DMS79 treated with DMSO at 0.1 percent for 48 hours (cell line): ENCODE measurements around the gene TARS3.

Source experiments
- DNase-seq: peaks from one replicate; lab custom pipeline; 2025; lab: John Stamatoyannopoulos, UW

The TARS3 gene

GRCh38 chr15:101623367-101624304, 100.6 kb downstream of the TARS3 start:
- DNase-seq: no peak

DNA sequence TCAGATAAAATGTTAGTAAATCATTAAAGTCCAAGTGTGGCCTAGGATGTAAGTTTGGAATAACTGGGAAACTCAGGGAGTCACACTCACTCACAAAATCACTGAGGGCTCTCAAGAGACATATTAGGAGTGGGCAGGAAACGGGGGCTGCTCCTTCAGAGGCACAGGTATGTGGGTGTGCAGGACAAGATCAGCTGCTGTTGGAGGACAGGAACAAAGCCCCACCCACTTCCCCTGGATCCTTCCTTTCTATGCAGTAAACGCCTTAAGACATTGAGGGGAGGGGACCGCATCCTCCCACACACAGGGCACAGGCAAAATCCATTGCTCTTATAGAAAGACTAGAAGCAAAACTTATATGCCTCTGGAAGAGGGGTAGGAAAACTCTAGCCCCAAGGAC, 102.3 kb downstream of the TARS3 start:
- no peak for DNase-seq

- no peak for DNase-seq
Measured at GRCh38 chr15:101620671-101621070, 103.6 kb downstream of the TARS3 start.

DNA sequence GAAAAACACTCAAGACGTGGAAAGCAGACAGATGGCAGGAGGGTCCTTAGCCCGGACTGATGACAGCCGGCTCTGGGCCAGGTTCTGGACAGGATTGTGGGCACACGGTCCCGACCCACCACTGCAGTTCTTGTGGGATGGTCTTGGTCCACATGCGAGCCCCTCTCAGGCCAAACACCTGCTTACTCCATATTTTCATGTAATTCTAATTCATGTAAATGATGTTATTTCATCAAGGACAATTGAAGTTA, 104.7 kb downstream of the TARS3 start:
- DNase-seq: no peak

- DNase-seq: no peak
Measured at GRCh38 chr15:101618851-101619614, 105.2 kb downstream of the TARS3 start.

- no peak for DNase-seq
Measured at GRCh38 chr15:101618076-101618475, 106.2 kb downstream of the TARS3 start.

DNA sequence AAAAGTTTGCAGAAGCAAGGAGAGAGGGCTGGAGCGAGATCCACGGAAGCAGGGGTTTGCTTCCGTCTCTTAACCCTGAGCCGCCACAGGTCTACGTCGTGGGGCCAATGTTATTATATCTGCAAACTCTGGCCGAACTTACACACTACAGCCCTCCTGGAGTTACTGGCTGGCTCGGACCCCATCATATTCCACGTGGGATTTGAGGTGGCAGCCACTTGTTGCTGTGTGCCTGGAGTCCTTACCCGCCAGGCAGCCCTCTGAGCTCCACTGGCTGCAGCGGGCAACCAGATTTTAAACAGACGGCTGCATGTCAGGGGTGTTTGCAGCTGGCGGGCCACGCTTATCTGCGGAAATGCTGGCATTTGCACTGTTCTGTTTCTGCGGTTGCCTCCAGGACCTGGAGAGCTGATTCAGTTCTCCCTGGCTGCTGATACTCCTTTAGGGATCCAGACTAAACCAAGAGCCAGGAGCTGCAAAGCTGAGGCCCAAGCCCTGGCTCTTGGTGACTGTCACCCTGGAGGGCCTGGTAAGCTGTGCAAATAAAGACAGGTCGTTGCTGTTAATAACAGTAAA, 106.8 kb downstream of the TARS3 start:
- no peak for DNase-seq

DNA sequence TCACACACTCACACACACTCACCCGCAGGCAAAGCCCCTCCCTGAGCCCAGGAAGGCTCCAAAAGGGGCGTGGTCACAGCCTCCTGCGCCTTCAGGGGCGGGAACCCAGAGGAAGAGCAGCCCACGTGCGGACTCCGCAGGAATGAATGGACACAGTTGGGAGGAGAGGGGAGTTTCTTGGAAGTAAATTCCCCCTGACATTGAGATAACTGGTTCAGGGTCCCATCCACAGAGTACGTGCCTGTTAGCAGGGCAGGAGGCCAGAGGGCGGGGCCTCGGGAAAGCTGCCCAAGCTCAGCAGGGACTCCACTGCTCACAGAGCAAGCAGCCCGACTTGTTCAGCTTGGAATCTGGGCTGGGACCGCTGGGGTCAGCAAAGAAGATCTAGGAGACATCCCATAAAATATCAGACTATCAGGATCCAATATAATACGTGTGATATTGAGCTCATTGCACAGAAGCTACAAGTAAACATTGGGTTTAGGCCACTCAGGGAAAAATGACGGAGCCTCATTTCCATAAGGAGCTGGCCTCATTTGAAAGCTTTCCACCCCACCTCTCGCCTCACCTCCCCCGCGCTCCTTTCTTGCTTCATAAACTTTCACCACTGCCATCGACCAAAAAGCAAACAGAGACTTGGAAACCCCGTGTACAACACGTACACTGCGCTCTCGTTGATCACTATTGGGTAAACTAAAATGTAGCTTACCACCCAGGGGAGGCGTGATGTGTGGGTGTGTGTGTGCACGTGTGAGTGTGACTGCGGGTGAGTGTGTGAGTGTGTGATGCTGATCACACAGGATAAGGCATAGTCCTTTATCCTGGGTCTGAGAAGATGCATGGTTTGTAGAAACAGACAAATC, 108.1 kb downstream of the TARS3 start:
- peak; percentile 57 for DNase-seq

DNA sequence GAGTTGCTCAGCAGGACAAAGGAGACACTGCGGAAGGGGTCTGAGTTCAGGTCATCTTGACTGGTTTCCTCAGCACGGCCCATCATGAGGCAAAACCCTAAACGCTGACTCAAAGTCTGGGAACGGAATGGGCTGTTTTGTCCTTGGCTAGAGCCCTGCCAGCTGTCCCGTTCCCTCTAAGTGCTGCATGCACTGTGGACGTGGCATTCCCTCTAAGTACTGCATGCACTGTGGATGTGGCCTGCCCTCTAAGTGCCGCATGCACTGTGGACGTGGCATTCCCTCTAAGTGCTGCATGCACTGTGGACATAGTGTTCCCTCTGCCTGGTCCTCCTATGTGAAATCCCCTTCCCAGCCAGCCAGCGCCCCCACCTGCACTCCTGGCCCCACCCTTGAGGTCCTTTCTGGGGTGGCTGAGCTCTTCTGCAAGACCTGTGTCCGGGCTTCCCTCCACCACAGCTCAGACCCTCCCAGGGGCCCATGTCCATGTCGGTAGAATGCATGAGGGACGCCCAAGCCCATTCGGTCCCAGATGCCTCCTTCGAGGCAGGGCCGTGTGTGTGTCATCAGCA, 108.8 kb downstream of the TARS3 start:
- DNase-seq: no peak

DNA sequence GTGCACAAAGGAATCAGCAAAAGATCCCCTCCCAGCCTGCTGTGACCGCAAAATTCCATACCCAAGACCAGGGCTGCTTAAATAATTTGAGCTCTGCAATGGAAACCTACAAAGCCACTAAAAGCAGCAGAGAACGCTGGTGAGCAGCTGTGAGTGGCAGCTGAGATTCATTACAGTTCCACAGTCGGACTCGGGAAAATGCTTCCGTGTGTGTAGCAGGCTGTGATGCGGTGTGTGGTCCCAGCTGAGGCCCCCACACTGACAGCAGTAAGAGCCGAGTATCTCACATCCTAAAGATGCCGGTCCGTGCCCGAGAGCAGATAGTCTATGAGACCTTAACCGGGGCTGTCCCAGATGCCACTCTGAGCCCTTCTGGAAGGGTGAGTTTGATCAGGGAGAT, 109.5 kb downstream of the TARS3 start:
- DNase-seq: no peak

- DNase-seq: peak; percentile 21
Measured at GRCh38 chr15:101614001-101614585, 110.2 kb downstream of the TARS3 start.

GRCh38 chr15:101613130-101614000, 110.9 kb downstream of the TARS3 start:
- DNase-seq: peak; percentile 67

- no peak for DNase-seq
Measured at GRCh38 chr15:101612676-101613075, 111.6 kb downstream of the TARS3 start.

GRCh38 chr15:101611580-101612299, 112.5 kb downstream of the TARS3 start:
- no peak for DNase-seq

- no peak for DNase-seq
Measured at GRCh38 chr15:101611007-101611406, 113.3 kb downstream of the TARS3 start.

- DNase-seq: no peak
Measured at GRCh38 chr15:101610611-101611000, 113.7 kb downstream of the TARS3 start.

DNA sequence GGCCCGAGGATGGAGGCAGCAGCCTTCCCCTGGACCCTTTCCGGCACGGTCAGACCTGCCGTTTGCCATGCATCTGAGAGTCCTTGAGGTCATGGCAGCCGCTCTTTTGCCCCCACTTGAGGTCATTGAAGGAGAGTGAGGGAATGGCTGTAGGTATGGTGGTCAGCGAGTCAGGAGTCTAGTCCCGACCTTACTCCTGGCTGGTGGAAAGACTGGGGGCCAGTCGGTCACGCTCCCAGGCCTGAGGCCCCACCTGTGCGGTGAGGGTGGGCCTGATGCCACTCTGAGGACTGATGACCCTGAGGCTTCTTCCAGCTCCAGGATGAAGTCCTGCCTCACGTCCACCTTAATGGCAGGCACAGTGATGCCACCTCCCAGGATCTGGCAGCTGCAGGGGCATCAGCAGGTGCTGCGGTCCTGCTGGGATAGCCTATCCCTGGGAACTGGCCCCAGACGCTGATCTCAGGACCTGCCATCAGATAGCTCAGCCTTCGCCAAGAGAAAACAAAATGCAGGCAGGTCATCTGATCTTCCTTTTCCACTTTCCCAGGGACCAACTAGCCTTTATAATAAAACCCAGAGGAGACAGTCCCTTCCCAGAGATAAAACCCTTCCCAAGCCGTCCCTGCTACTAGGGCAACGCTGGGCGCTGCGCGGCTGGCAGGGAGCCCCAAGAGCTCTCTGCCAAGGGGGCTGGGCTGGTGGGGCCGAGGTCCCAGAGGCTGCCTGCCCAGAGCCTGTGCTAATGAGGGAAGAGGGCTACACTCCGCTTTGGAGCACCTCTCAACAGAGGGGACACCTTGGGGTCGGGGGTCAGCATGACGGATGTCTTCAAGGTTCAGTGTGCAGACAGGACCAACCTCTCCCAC, 114.3 kb downstream of the TARS3 start:
- DNase-seq: no peak

DNA sequence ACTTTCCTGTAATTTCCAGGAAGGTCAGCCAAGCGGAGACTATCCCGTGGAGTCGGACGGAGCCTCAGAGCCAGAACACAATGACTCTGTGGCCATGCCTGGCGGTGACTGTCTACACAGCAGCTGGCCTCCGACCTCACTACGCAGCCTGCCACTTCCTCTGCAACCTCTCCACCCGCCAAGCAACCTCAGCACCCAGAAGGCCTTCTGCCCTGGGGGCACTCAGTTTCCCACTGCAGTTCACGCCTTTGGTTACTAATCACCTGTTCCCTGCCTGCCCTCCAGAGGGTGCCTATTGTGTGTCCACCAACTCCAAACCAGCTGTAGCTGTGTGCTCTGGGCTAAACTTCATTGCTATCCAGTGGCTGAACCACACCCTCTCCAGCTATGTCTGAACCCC, 116.1 kb downstream of the TARS3 start:
- no peak for DNase-seq

GRCh38 chr15:101607108-101607507, 117.2 kb downstream of the TARS3 start:
- no peak for DNase-seq
